D721Med (cell line): ENCODE measurements around the gene PSKH1.

Experiments used
- DNase-seq: peaks from one replicate; pipeline ENCODE4 v3.0.0; 2011; ENCODE audit warnings: low spot score; ENCODE audit not compliant: insufficient read length
- FAIRE-seq: peaks from 2 replicates; lab custom pipeline; 2011; peaks lifted over from hg19 to GRCh38; lab: Jason Lieb, UNC
- TF ChIP-seq, protein P1 (sequence below): IDR thresholded peaks from 2 replicates; pipeline ENCODE4 v1.5.1; 2012; ENCODE audit warnings: mild to moderate bottlenecking, control low read depth; ENCODE audit not compliant: insufficient read depth; ENCODE audit errors: missing control alignments

The PSKH1 gene

DNA sequence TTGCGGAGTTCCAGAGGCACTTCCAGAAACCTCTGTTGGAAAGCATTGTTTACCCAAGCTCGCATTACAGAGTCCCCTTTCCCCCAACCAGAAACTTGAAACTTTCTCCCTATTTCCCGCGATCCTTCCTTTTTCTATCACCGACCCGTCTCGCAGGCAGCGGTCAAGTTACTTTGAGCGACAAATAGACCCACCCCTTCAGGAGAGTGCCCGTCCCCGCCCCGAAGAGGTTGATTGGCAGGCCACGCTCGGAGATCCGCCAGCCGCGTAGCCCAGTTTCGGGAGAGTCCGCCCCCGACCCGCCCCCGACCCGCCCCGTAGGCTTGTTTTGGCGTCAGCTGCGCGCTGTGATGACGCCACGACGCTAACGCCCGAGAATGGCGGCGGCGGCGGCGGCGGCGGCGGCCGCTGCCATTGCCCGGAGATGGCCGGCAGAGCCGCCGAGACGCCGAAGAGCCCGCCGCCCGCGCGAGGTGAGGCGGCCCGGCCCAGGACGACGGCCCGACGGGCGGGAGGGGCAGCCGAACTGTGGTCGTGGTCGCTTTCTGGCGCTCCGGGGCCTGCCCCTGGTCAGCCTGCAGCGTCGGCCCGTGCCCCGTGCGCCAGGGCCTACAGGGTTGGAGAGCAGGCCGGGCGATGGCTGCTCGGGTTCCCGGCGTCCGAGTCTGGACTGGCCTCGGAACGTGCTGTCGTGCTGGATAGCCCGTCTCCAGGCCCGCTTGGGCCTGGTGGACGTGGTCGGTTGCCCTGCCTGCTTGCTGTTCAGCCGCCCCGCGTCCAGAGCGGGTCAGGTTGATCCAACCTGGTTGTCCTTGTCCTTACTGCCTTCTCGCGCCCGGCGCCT is at the start of gene PSKH1:
Gene PSKH1, plus strand, starts transcription at position 356 of the 844 bp plus-strand sequence. CDS start 15,496 bp downstream, outside the sequence.
- FAIRE-seq (no peak), DNase-seq (peak; percentile 89)
- TF ChIP-seq, protein P1, sequence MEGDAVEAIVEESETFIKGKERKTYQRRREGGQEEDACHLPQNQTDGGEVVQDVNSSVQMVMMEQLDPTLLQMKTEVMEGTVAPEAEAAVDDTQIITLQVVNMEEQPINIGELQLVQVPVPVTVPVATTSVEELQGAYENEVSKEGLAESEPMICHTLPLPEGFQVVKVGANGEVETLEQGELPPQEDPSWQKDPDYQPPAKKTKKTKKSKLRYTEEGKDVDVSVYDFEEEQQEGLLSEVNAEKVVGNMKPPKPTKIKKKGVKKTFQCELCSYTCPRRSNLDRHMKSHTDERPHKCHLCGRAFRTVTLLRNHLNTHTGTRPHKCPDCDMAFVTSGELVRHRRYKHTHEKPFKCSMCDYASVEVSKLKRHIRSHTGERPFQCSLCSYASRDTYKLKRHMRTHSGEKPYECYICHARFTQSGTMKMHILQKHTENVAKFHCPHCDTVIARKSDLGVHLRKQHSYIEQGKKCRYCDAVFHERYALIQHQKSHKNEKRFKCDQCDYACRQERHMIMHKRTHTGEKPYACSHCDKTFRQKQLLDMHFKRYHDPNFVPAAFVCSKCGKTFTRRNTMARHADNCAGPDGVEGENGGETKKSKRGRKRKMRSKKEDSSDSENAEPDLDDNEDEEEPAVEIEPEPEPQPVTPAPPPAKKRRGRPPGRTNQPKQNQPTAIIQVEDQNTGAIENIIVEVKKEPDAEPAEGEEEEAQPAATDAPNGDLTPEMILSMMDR: no peak

DNA sequence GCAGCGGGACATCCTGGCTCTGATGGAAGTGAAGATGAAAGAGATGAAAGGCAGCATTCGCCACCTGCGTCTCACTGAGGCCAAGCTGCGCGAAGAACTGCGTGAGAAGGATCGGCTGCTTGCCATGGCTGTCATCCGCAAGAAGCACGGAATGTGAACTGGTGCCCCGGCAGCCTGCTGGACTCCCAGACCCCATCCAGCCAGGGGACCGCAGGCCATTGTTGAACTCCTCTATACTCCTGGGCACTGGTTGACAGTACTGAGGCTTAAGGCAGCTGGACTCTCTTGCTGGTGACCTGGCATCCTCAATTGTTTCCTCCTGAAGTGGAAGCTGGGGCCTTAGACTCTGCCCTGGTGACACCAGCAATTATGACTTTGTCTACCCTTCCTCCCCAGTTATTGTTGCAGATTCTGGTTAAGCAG is 49.7 kb upstream of the PSKH1 start:
- TF ChIP-seq, protein P1: no peak
- FAIRE-seq (no peak), DNase-seq (no peak)

DNA sequence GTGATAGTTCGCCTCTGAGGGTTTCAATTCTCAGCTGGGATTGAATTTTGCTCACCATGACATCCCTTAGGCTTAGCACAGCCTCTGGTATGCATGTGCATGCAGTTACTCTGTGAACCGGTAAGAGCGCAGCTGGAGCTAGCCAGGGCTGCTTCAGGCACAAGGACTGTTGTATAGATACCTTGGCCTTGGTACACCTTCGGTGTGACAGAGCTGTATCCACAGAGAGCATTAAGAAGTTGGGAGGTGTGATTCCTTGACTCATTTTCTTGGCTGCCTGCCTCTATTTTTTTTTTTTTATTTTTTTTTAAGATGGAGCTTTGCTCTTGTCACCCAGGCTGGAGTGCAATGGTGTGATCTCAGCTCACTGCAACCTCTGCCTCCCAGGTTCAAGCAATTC is 48.6 kb upstream of the PSKH1 start:
- DNase-seq (no peak), FAIRE-seq (no peak)
- TF ChIP-seq, protein P1: no peak

DNA sequence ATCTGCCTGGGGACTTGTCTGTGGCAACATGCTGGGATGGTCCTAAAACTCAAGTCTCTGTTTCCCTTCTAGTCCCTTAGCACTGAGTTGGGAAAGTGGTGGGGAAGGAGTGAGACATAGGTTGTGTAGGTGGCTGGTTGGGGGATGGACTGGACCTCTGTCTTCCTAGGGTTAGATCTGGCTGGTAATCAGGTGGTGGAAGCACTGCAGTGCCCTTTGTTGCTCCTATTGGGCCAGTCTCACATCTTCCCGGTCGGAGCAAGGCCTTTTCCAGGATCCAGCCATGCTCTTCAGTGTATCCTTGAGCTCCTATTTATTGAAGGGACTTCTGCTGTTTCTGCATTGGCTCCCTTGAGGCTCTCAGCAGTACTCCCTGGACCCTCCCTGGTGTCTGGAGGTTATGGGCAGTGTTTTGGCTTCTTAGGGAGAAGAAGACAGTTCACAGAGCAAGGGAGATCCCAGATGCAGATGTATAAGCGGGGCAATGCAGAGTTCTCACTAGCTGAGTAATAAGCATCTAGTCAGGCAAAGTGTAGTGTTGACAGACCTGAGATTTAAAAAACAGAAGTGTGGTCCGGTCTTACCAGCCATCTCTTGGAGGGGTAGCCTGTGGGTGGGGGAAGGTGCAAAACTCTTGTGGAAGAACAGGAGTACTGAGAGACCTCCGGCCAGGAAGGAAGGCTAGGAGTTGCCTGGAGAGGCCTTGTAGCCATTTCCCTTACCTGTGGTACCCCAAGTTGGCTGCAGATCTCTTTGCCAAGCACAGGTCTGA is 47.6 kb upstream of the PSKH1 start:
- FAIRE-seq (no peak), DNase-seq (no peak)
- TF ChIP-seq, protein P1: no peak

- FAIRE-seq (no peak), DNase-seq (no peak)
- TF ChIP-seq, protein P1: no peak
Observed at GRCh38 chr16:67846063-67846319, 47.1 kb upstream of the PSKH1 start.

DNA sequence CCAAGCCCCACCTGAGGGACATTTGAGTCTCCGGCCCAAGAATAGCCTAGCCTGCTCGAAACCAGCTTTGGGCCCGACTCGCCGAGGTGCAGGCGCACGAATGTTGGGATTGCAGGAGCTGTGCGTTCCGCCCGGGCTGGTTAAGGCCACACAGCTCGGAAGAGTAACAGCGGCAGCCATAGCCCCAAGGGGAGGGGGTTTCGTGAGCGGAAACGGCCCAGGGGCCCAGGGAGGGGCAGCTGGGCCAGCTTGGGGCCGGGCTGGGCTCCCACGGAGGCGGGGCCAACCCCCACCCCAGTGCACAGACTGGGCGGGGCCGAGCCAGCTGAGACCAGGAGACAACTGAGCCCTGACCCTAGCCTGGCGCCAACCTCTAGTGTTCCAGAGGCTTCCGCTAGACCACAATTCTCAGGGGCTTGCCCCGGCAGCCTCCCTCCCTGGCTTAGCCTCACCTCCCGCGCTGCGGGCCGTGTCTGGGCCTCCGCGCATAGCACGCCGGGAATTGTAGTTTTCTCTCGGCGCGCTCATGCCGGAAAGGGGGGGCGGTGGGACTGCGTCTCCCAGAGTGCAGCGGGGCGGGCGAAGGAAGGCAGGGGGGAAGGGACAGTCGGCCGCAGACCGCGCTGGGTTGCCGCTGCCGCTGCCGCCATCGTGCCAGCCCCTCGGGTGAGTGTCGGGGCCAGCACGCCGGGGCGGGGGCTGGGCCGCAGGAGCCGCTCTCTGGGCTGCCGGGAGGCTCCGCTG is 46.6 kb upstream of the PSKH1 start, which contains the start of gene NUTF2:
Gene NUTF2, plus strand, starts transcription at position 614 of the 744 bp plus-strand sequence. CDS start 18,198 bp downstream, outside the sequence.
- DNase-seq: peak; percentile 79
- TF ChIP-seq, protein P1: no peak
- FAIRE-seq: no peak
